ENCODE results near the gene SLC2A13. TPM values are rescaled to one million over a fixed set of nuclear protein-coding genes. Genes with fewer than 3 reads are reported as not detected.
"Not testable (repeated sequence)": the region's sequence is repeated elsewhere in the genome, so short reads cannot be mapped to it uniquely, and the experiment has no call there.

Gene SLC2A13
- total RNA-seq, 1 experiment from 2014 or later: 15.3 TPM

DNA sequence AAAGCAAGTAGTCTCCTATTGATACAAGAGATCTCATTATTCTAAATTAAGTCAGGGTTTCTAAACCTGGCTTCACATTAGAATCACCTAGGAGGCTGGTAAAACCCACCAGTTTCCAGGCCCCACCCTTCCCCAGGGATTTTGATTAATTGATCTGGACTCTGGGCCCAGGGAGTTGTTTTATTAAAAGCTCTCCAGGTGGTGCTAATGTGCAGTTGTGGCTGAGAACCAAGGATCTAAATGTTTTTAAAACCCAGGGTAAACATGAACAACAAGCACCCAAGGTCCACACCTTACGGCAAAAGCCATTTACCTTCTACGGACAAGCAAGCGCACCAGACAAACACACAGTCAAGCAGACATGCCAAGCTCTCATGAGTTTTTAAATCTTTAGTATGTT, 73.9 kb downstream of the SLC2A13 start (continued):
- TF ChIP-seq, protein P1, sequence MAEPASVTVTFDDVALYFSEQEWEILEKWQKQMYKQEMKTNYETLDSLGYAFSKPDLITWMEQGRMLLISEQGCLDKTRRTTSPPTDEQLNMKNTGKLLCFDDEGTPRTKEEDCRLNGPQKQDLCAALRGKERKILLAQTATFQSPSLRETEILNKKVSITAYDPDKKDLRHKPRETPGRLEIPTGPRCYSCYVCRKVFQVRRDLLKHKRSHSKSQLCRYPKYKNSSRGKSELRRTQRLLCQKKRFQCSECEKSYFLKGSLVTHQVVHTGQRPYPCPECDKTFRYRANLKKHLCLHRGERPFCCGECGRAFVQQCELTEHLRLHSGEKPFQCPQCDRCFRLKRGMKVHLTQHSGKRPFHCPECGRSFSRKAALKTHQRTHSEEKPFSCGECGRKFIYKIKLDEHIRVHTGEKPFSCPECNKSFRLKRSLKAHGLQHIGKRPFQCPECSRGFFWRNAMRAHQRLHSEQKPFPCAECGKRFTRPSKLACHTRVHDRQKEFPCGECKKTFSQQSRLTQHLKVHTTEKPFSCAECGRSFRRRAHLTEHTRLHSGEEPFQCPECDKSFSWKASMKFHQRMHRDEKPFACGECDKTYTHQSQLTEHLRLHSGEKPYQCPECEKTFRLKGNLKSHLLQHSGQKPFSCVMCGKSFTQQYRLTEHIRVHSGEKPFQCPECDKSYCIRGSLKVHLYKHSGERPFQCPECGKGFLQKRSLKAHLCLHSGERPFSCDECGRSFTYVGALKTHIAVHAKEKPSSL (CRISPR knock-in tag; conservative IDR thresholded peaks at IDR 0.05): no peak
- TF ChIP-seq NR3C1 (CRISPR knock-in tag; conservative IDR thresholded peaks at IDR 0.05; ENCODE audit: low read depth): no peak
- TF ChIP-seq ZNF138 (CRISPR knock-in tag; conservative IDR thresholded peaks at IDR 0.05): no peak

GRCh38 chr12:40030970-40031369, 74.9 kb downstream of the SLC2A13 start:
- ATAC-seq; DNase-seq (ENCODE audit: low spot score); POLR2A ChIA-PET; H3K27me3 Mint-ChIP-seq (ENCODE audit: low read depth); H3K27ac Mint-ChIP-seq; H3K9me3 Mint-ChIP-seq; H3K4me3 Mint-ChIP-seq: not testable (repeated sequence)
- H3K4me1 Mint-ChIP-seq: peaks cover 65% of the 10 kb centered on the region
- H3K36me3 Mint-ChIP-seq: peaks cover 11% of the 10 kb centered on the region
- CTCF ChIA-PET: interaction anchor here (2.3 kb wide), 1 partner anchor 20 kb away, joined by 12 read pairs; no protein-coding TSS in a partner anchor

DNA sequence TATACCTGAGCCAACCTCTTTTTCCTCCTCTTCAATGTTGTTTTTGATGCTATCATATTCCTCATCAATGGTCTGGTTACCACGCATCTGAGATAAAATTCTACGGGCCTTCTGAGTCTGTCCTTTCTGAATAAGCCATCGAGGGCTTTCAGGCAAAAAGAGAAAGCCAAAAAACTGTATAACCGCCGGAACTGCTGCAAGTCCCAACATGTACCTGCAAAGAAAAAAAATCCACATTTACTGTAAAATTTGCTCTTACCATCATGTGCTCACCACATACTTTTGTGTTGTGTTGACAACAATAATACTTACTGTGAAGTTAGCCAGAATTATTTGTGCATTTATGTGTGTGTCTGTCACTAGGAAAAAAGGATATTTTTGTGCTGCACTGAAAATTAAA, 77.6 kb downstream of the SLC2A13 start:
- CTCF ChIA-PET: no interaction called here
- ATAC-seq: no peak

DNA sequence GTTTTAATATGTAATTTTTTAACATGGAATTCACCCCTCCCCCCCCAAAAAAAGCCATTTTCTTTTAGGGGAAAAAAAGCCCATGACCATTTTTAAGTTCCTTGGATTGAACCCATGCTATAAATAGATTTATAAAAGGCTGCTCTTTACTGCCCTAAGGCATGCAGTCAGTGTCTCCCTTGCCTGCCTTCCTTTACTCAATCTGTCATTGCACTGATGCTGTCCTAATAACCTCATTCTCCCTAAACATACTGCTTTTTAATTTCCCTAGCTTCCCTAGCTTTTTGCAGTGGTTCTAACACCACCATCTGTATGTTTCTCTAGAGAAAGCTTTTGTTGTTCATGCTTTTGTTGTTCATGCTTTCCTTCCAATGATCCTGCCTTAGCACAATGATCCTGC, 83.0 kb downstream of the SLC2A13 start:
- H3K36me3 Mint-ChIP-seq: peaks cover 8% of the 10 kb centered on the region; the same call in 1 of the 2 replicates
- CTCF ChIA-PET: interaction anchor here (1.3 kb wide), 1 partner anchor 9 kb away, joined by 3 read pairs; no protein-coding TSS in a partner anchor
- TF ChIP-seq TEAD4 (CRISPR knock-in tag; IDR thresholded peaks at IDR 0.05) (no peak), ZNF396 (CRISPR knock-in tag; IDR thresholded peaks at IDR 0.05; ENCODE audit: borderline replicate concordance) (no peak)
- TF ChIP-seq, protein P2, sequence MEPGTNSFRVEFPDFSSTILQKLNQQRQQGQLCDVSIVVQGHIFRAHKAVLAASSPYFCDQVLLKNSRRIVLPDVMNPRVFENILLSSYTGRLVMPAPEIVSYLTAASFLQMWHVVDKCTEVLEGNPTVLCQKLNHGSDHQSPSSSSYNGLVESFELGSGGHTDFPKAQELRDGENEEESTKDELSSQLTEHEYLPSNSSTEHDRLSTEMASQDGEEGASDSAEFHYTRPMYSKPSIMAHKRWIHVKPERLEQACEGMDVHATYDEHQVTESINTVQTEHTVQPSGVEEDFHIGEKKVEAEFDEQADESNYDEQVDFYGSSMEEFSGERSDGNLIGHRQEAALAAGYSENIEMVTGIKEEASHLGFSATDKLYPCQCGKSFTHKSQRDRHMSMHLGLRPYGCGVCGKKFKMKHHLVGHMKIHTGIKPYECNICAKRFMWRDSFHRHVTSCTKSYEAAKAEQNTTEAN (CRISPR knock-in tag; IDR thresholded peaks at IDR 0.05): no peak
- TF ChIP-seq, protein P3, sequence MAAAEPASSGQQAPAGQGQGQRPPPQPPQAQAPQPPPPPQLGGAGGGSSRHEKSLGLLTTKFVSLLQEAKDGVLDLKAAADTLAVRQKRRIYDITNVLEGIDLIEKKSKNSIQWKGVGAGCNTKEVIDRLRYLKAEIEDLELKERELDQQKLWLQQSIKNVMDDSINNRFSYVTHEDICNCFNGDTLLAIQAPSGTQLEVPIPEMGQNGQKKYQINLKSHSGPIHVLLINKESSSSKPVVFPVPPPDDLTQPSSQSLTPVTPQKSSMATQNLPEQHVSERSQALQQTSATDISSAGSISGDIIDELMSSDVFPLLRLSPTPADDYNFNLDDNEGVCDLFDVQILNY (CRISPR knock-in tag; IDR thresholded peaks at IDR 0.05): no peak
- H3K4me1 Mint-ChIP-seq: peaks cover 58% of the 10 kb centered on the region
- POLR2A ChIA-PET: no interaction called here
- no peaks in the 10 kb centered on the region for H3K9me3 Mint-ChIP-seq
- H3K27ac Mint-ChIP-seq: no peak overlapping the region
- H3K27me3 Mint-ChIP-seq (ENCODE audit: low read depth): no peaks in the 10 kb centered on the region
- H3K4me3 Mint-ChIP-seq: no peak overlapping the region
- no peak for ATAC-seq
- no peak for DNase-seq (ENCODE audit: low spot score)

More for the DNA sequence above, 77.6 kb downstream of the SLC2A13 start:
- H3K27ac Mint-ChIP-seq: no peak overlapping the region
- no peaks in the 10 kb centered on the region for H3K9me3 Mint-ChIP-seq
- no peaks in the 10 kb centered on the region for H3K27me3 Mint-ChIP-seq (ENCODE audit: low read depth)
- peaks cover 11% of the 10 kb centered on the region for H3K36me3 Mint-ChIP-seq
- no peak overlapping the region for H3K4me3 Mint-ChIP-seq
- POLR2A ChIA-PET: no interaction called here
- H3K4me1 Mint-ChIP-seq: peaks cover 47% of the 10 kb centered on the region
- no peak for TF ChIP-seq NR2C2 (CRISPR knock-in tag; IDR thresholded peaks at IDR 0.05)
- TF ChIP-seq, protein P2 (CRISPR knock-in tag; IDR thresholded peaks at IDR 0.05): no peak
- TF ChIP-seq FOXJ3 (CRISPR knock-in tag; IDR thresholded peaks at IDR 0.05; ENCODE audit: borderline replicate concordance): no peak
- TF ChIP-seq KAT7 (CRISPR knock-in tag; IDR thresholded peaks at IDR 0.05; ENCODE audit: borderline replicate concordance): no peak
- TF ChIP-seq OVOL2 (CRISPR knock-in tag; IDR thresholded peaks at IDR 0.05; ENCODE audit: borderline replicate concordance): no peak
- no peak for TF ChIP-seq EMX1 (CRISPR knock-in tag; IDR thresholded peaks at IDR 0.05)
- no peak for TF ChIP-seq TP53 (CRISPR knock-in tag; IDR thresholded peaks at IDR 0.05)
- no peak for TF ChIP-seq ZNF263 (CRISPR knock-in tag; IDR thresholded peaks at IDR 0.05; ENCODE audit: low read depth)
- TF ChIP-seq TEAD1 (CRISPR knock-in tag; IDR thresholded peaks at IDR 0.05): no peak
- DNase-seq (ENCODE audit: low spot score): no peak
